HFFc6 (cell line): Measurements from ENCODE around the gene TTC33. TPM values are rescaled to one million over a fixed set of nuclear protein-coding genes. Genes with fewer than 3 reads are reported as not detected.
A peak's percentile ranks its signal among the peaks of the same experiment; 100 is the strongest.

Source experiments
- DNase-seq: peaks from one replicate; pipeline ENCODE4 v3.0.0-alpha.2; 2018
- H3K27ac Mint-ChIP-seq: 2 replicates; pipeline ENCODE4 v1.8.0; 2020; ENCODE audit warnings: mild to moderate bottlenecking, mixed read lengths
- H3K27me3 Mint-ChIP-seq: 2 replicates; pipeline ENCODE4 v1.8.0; 2021; ENCODE audit warnings: mild to moderate bottlenecking, moderate library complexity, mixed read lengths; ENCODE audit not compliant: insufficient read depth
- H3K36me3 Mint-ChIP-seq: 2 replicates; pipeline ENCODE4 v1.8.0; 2021; ENCODE audit warnings: low read depth, mixed read lengths
- H3K4me1 Mint-ChIP-seq: 2 replicates; pipeline ENCODE4 v1.8.0; 2020; ENCODE audit warnings: low read depth, mixed read lengths
- H3K4me3 Mint-ChIP-seq: 2 replicates; pipeline ENCODE4 v1.8.0; 2020; ENCODE audit warnings: mild to moderate bottlenecking, moderate library complexity, mixed read lengths
- H3K9me3 Mint-ChIP-seq: 2 replicates; pipeline ENCODE4 v1.8.0; 2020; ENCODE audit warnings: mild to moderate bottlenecking, mixed read lengths
- CTCF ChIP-seq: fragments of 200-600 bp; sonication (generic); IDR thresholded peaks from 2 replicates; pipeline ENCODE4 v1.5.0; 2021; ENCODE audit warnings: antibody characterized with exemption, mild to moderate bottlenecking
- total RNA-seq, 6 experiments: library from RNA; stranded (reverse); fragmentation: NEBNext Ultra II Directional; extraction: Animal tissue kit (Norgen Biotek cat#: 25700); gene quantifications; 2 replicates in 1 of 6; 3 replicates in 5 of 6; pipeline ENCODE4 v1.2.3, GENCODE V29; 2021

The TTC33 gene
- total RNA-seq, 6 experiments from 2014 or later: 8.6 to 11.3 (median 9.8) TPM

DNA sequence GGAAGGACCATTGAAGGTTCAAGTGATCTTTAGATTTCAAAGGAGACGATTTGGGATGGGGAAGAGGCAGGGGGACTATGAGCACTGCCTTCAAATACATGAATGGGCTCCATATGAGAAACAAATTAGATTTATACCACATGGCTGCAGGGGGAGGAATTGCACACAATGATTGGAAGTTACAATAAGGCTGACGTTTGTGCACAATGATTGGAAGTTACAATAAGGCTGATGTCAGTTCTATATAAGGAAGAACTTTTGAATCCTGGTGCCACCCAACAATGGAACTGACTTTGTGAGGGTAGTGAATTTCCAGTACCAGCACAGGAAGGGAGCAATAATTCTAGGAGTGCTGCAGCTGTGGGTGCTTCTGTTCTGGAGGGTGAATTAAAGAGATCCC is 171.7 kb downstream of the TTC33 start:
- H3K9me3 Mint-ChIP-seq: no peaks in the 10 kb centered on the region

DNA sequence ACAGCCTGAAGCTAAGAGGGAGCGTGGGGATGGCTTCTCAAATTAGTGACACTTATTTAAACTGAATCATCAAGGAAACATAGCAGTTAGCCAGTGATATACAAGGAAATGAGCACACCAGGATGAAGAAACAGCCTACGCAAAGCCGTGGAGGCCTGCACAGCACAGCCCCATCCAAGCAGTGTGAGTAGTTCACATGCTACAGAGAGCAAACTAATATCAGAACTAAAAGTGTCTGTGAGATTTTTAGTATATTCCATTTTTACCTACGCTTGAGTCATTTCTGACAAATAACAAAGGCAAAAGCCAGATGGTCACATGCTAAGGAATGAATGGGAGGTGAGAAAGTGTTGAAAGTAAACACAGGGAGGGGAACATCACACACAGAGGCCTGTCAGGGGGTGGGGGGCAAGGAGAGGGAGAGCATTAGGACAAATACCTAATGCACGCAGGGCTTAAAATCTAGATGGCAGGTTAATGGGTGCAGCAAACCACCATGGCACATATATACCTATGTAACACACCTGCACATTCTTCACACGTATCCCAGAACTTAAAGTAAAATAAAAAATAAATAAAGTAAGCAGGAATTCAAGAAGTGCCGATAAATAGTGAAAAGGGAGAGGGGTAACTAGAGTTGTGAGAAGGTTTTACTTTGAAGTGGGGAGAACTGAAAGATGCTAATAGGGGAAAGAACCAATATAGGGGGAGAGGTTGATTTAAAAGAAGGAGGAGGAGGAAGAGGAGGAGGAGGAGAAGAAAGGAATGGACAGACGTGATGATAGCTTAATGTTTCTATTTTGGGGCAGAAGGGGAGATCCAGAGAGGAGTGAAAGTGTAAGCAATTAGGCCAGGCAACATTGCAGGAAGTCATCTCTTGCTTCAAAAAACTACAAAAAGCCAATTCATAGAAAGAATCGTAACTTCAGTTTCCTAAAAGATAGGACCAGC is 177.0 kb downstream of the TTC33 start:
- DNase-seq: no peak

More for the DNA sequence above, 171.7 kb downstream of the TTC33 start:
- Mint-ChIP-seq H3K27ac (no peak overlapping the region), H3K27me3 (no peaks in the 10 kb centered on the region; the same call in 1 of the 2 replicates), H3K4me3 (no peak overlapping the region), H3K4me1 (peaks cover 23% of the 10 kb centered on the region), H3K36me3 (no peaks in the 10 kb centered on the region)
- no peak for DNase-seq
- no peak for TF ChIP-seq CTCF

GRCh38 chr5:40577718-40578117 is 178.0 kb downstream of the TTC33 start:
- Mint-ChIP-seq H3K36me3 (no peaks in the 10 kb centered on the region), H3K27me3 (peaks cover 2% of the 10 kb centered on the region; the same call in 1 of the 2 replicates)

More for the DNA sequence above, 177.0 kb downstream of the TTC33 start:
- no peaks in the 10 kb centered on the region for H3K36me3 Mint-ChIP-seq
- peaks cover 2% of the 10 kb centered on the region; the same call in 1 of the 2 replicates for H3K27me3 Mint-ChIP-seq
- no peak overlapping the region for H3K4me3 Mint-ChIP-seq
- no peak for TF ChIP-seq CTCF
- peaks cover 31% of the 10 kb centered on the region for H3K4me1 Mint-ChIP-seq
- no peaks in the 10 kb centered on the region for H3K9me3 Mint-ChIP-seq
- peak overlapping the region; percentile 34; the same call in 1 of the 2 replicates for H3K27ac Mint-ChIP-seq

DNA sequence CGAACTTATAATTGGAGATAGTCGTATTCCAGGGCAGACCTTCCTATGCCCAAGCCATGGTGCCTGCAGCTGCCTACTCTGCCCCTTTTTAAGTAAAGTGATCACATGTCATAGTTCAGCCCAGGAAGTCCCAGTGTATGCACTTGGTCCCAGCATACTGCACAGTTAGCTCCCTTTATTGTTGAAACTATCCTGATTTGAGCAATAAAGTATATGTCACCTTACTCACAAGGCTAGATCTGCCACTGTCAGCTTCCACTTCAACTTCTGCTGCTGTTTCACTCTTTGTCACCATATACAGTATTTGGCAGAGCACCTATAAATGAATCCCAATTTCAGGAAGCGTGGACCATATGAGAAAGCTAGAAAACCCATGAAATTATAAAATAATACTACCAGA is 179.8 kb downstream of the TTC33 start:
- peaks cover 2% of the 10 kb centered on the region; the same call in 1 of the 2 replicates for H3K27me3 Mint-ChIP-seq
- no peak for TF ChIP-seq CTCF

More at GRCh38 chr5:40577718-40578117, 178.0 kb downstream of the TTC33 start:
- Mint-ChIP-seq H3K4me1 (peaks cover 42% of the 10 kb centered on the region), H3K9me3 (no peaks in the 10 kb centered on the region), H3K27ac (no peak overlapping the region), H3K4me3 (no peak overlapping the region)
- DNase-seq: no peak
- TF ChIP-seq CTCF: no peak

DNA sequence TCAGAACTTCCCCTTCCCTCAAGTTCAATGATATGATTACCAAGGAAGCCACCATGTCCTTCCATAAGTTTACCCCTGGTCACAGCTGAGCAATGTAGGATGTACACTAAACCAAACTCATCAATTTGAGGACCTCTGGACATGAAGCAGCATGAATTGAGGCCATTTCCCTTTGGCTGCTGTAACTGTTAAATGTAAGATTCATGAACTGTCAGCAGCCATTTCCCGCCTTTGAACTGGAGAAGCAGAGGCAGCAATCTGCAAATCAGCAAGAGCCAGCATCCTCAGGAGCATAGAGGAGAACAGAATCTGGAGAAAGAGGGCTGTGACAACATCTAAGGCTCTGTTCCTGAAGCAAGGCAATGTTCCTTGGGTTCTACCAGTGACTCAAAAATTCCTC is 180.3 kb downstream of the TTC33 start:
- Mint-ChIP-seq H3K4me3 (no peak overlapping the region), H3K27me3 (peaks cover 2% of the 10 kb centered on the region; the same call in 1 of the 2 replicates)
- DNase-seq: no peak

More for the DNA sequence above, 179.8 kb downstream of the TTC33 start:
- DNase-seq: no peak
- Mint-ChIP-seq H3K4me3 (no peak overlapping the region), H3K4me1 (peaks cover 53% of the 10 kb centered on the region), H3K9me3 (no peaks in the 10 kb centered on the region), H3K36me3 (no peaks in the 10 kb centered on the region; the same call in 1 of the 2 replicates), H3K27ac (no peak overlapping the region)

More for the DNA sequence above, 180.3 kb downstream of the TTC33 start:
- Mint-ChIP-seq H3K36me3 (no peaks in the 10 kb centered on the region; the same call in 1 of the 2 replicates), H3K27ac (no peak overlapping the region), H3K4me1 (peaks cover 55% of the 10 kb centered on the region), H3K9me3 (no peaks in the 10 kb centered on the region)
- TF ChIP-seq CTCF: no peak
